HepG2 (cell line): Measurements from ENCODE around the gene TEAD4. TPM values are rescaled to one million over a fixed set of nuclear protein-coding genes. Genes with fewer than 3 reads are reported as not detected.

Source experiments
- MAZ ChIP-seq, 2 experiments: sonication (generic) in 1 of 2; formaldehyde crosslinking in 1 of 2; IDR thresholded peaks; 2 replicates each; pipeline versions ENCODE4 v1.5.0 to v1.6.1; 2012 to 2020; ENCODE audit warnings: low read depth in 2 of 2, mild to moderate bottlenecking in 2 of 2, borderline replicate concordance in 1 of 2, improper control_type of control experiment in 1 of 2, low read length in 1 of 2, missing genetic modification reagents in 1 of 2, moderate library complexity in 1 of 2
- RFX1 ChIP-seq: fragments of 450-650 bp; IDR thresholded peaks from 2 replicates; pipeline ENCODE4 v1.6.1; 2017
- TFDP1 ChIP-seq: IDR thresholded peaks from 2 replicates; pipeline ENCODE4 v1.6.1; 2016; ENCODE audit warnings: missing compliant biosample characterization, missing genetic modification reagents, borderline replicate concordance
- U2AF1 ChIP-seq: fragments of 200-400 bp; formaldehyde crosslinking; optimal IDR thresholded peaks from 2 replicates; pipeline ENCODE3; 2017; ENCODE audit warnings: mild to moderate bottlenecking, low read depth, low read length
- ZNF138 ChIP-seq: sonication (generic); formaldehyde crosslinking; IDR thresholded peaks from 2 replicates; pipeline ENCODE4 v1.5.0; 2020; ENCODE audit warnings: mild to moderate bottlenecking, low read depth, missing genetic modification reagents
- ZNF687 ChIP-seq: sonication (generic); formaldehyde crosslinking; IDR thresholded peaks from 2 replicates; pipeline ENCODE4 v1.5.1; 2020; ENCODE audit warnings: mild to moderate bottlenecking, missing genetic modification reagents, moderate library complexity
- polyA plus RNA-seq, 8 experiments: library from polyadenylated mRNA; depleted of rRNA in 3 of 8; stranded (reverse) in 7 of 8; unstranded in 1 of 8; fragments of >200 nt; fragmentation: Illumina TruSeq in 4 of 8; extraction: Trizol in 4 of 8; gene quantifications; 2 replicates each; pipeline versions ENCODE4 v1.2.1 to v1.2.3, GENCODE V29; 2011 to 2016; ENCODE audit warnings: low read depth in 4 of 8, missing spikeins in 1 of 8, mixed read lengths in 1 of 8; ENCODE audit not compliant: insufficient read depth in 1 of 8
- total RNA-seq, 5 experiments: library from RNA; depleted of rRNA; stranded (reverse); fragments of >200 nt; fragmentation: Illumina TruSeq; extraction: Trizol; gene quantifications; 2 replicates each; pipeline ENCODE4 v1.2.3, GENCODE V29; 2016; ENCODE audit warnings: low read depth in 1 of 5

The TEAD4 gene
- total and polyA plus RNA-seq, 2 of the 13 experiments (the other 11 are each of a cell fraction or from before 2014, with no cell fraction given) = 45.0 to 69.4 TPM

GRCh38 chr12:3075315-3075714, 116.1 kb downstream of the TEAD4 start (continued):
- TF ChIP-seq ZNF687 (no peak), RFX1 (no peak), ZNF138 (CRISPR knock-in tag) (no peak), U2AF1 (no peak), MAZ (IDR thresholded peaks at IDR 0.05; ENCODE audit: borderline replicate concordance, low read depth, low read length) (no peak), MAZ (CRISPR knock-in tag; IDR thresholded peaks at IDR 0.05; ENCODE audit: low read depth) (no peak), TFDP1 (CRISPR knock-in tag) (no peak)
